Body of pancreas (tissue), 4 donors: ENCODE measurements around the gene DMRTB1. TPM values are rescaled to one million over a fixed set of nuclear protein-coding genes. Genes with fewer than 3 reads are reported as not detected.

Experiments
- ATAC-seq: fragments of 150-250 bp; one replicate; pipeline ENCODE4 v1.9.1; 2016
- DNase-seq, 4 donors: peaks; one replicate each; pipeline ENCODE4 v3.0.0-alpha.2; 2019
- H3K27ac ChIP-seq, 4 donors: fragments of 200-600 bp; sonication (generic); 1 replicate in 3 of 4; 2 replicates in 1 of 4; pipeline versions ENCODE4 v1.5.1 to v1.6.1; 2016 to 2019; ENCODE audit warnings: mild to moderate bottlenecking in 1 of 4, mixed read lengths in 1 of 4, moderate library complexity in 1 of 4
- H3K27me3 ChIP-seq, 2 donors: fragments of 200-600 bp; sonication (generic); one replicate each; pipeline ENCODE4 v1.6.0; 2016; ENCODE audit warnings: mild to moderate bottlenecking in 1 of 2
- H3K36me3 ChIP-seq, 2 donors: fragments of 200-600 bp; sonication (generic); replicated peaks in 1 of 2; 2 replicates each; pipeline ENCODE4 v1.5.1; 2016; ENCODE audit warnings: low read depth in 2 of 2; ENCODE audit not compliant: insufficient read depth in 1 of 2
- H3K4me1 ChIP-seq: fragments of 200-600 bp; sonication (generic); one replicate; pipeline ENCODE4 v1.6.0; 2016
- H3K4me3 ChIP-seq, 2 donors: fragments of 200-600 bp; sonication (generic); 1 replicate in 1 of 2; 2 replicates in 1 of 2; pipeline ENCODE4 v1.5.1; 2016 to 2019
- H3K9me3 ChIP-seq, 3 donors: fragments of 200-600 bp; sonication (generic); 1 replicate in 2 of 3; 2 replicates in 1 of 3; pipeline ENCODE4 v1.5.1; 2016
- POLR2A ChIP-seq, 3 donors: fragments of 450-650 bp; IDR thresholded peaks; one replicate each; pipeline ENCODE4 v1.6.1; 2016; ENCODE audit warnings: antibody characterized with exemption in 3 of 3, mild to moderate bottlenecking in 2 of 3
- WGBS, 2 donors: methylation state at CpG; one replicate each; pipeline ENCODE4 v1.1.5; 2017; 5-methylcytosine and 5-hydroxymethylcytosine counted together
- intact Hi-C: fragments of 100-400 bp; cut with DNase I; formaldehyde crosslinking; loops from one replicate; pipeline ENCODE4 v1.15.1; 2023
- total RNA-seq, 2 donors: library from RNA; depleted of rRNA; stranded (reverse); fragments of >200 nt; gene quantifications; one replicate each; pipeline ENCODE4 v1.1.0, GENCODE V29; 2016
- TF ChIP-seq, protein P1 (sequence below), 7 experiments: fragments of 450-650 bp in 4 of 7; fragments of 200-600 bp in 3 of 7; sonication (generic) in 3 of 7; IDR thresholded peaks; one replicate each; pipeline ENCODE4 v1.5.1; 2016 to 2019; ENCODE audit warnings: antibody characterized with exemption in 7 of 7

Gene DMRTB1
- total RNA-seq: not detected

DNA sequence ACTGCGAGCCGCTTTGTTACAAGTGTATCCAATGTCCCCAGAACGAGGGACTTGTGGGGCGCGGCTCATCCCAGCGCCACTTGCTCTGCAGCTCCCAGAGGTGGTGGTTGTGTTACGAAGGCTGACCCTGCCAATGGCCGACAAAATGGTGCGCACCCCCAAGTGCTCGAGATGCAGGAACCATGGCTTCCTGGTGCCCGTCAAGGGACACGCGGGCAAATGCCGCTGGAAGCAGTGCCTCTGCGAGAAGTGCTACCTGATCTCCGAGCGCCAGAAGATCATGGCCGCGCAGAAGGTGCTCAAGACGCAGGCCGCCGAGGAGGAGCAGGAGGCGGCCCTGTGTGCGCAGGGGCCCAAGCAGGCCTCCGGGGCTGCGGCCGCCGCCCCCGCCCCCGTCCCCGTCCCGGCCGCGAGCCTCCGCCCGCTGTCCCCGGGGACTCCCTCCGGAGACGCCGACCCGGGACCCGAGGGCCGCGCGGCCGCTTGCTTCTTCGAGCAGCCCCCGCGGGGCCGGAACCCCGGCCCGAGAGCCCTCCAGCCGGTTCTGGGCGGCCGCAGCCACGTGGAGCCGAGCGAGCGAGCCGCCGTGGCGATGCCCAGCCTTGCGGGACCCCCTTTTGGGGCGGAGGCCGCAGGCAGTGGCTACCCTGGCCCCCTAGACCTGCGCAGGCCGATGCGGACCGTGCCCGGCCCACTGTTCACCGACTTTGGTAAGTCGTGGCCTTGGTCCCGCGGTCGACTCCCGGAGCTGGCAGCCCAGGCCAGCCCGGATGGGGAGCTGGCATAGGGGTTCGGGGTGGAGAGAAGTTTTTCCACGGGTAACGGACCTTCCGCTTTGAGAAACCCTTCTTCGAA is at the start of gene DMRTB1:
Gene DMRTB1 (plus strand): TSS at position 79 of the 855 bp plus-strand sequence. CDS start 55 bp downstream, at position 134.
- no peak for DNase-seq
- no peaks in the 10 kb centered on the region for H3K4me1 ChIP-seq
- no peaks in the 10 kb centered on the region for H3K9me3 ChIP-seq
- no peaks in the 10 kb centered on the region for H3K27me3 ChIP-seq
- no peak for ATAC-seq
- 90% methylated on average over 15 to 61 of the region's 82 CpGs for WGBS, 2 donors
- no peaks in the 10 kb centered on the region for H3K36me3 ChIP-seq
- H3K4me3 ChIP-seq: no peak within 1 kb of the TSS
- TF ChIP-seq POLR2A (IDR thresholded peaks at IDR 0.05): no peak
- TF ChIP-seq, protein P1, sequence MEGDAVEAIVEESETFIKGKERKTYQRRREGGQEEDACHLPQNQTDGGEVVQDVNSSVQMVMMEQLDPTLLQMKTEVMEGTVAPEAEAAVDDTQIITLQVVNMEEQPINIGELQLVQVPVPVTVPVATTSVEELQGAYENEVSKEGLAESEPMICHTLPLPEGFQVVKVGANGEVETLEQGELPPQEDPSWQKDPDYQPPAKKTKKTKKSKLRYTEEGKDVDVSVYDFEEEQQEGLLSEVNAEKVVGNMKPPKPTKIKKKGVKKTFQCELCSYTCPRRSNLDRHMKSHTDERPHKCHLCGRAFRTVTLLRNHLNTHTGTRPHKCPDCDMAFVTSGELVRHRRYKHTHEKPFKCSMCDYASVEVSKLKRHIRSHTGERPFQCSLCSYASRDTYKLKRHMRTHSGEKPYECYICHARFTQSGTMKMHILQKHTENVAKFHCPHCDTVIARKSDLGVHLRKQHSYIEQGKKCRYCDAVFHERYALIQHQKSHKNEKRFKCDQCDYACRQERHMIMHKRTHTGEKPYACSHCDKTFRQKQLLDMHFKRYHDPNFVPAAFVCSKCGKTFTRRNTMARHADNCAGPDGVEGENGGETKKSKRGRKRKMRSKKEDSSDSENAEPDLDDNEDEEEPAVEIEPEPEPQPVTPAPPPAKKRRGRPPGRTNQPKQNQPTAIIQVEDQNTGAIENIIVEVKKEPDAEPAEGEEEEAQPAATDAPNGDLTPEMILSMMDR (IDR thresholded peaks at IDR 0.05): no peak
- intact Hi-C loops: no loop called here
- H3K27ac ChIP-seq: no peak within 1 kb of the TSS

GRCh38 chr1:53409695-53410094 is 49.5 kb upstream of the DMRTB1 start:
- Histone ChIP-seq H3K27ac (no peak overlapping the region), H3K4me1 (peaks cover 7% of the 10 kb centered on the region), H3K27me3 (peaks cover 0 to 5% of the 10 kb centered on the region in 2 donors), H3K4me3 (no peak overlapping the region), H3K36me3 (no peaks in the 10 kb centered on the region), H3K9me3 (no peaks in the 10 kb centered on the region)
- no peak for ATAC-seq
- TF ChIP-seq, protein P1 (IDR thresholded peaks at IDR 0.05): no peak
- TF ChIP-seq POLR2A (IDR thresholded peaks at IDR 0.05): no peak
- DNase-seq: no peak
- intact Hi-C loops: no loop called here
- WGBS, 2 donors: 81 to 83% methylated on average over 4 to 6 of the region's 6 CpGs

DNA sequence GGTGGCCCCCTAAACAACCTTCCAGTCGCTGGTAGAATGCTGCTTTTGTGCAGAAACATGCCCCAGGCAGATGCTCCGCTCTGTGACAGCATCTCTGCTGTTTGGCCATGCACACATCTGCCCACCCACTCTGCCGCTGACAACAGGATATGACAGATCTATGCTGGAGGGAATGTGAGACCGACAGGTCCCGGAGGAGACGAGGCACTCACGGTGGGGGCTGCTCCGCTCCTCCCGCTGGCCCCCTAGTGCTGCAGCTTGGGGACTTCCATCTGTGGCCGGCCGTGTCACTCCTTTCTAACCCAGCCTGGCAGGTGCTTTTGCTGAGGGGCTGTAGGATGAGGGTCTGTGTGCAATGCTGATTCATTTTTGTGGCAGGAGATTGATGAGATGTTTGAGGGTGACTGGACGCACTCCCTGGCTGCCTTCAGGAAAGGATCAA is 49.1 kb upstream of the DMRTB1 start:
- 62 to 69% methylated on average over 11 to 12 of the region's 12 CpGs for WGBS, 2 donors
- intact Hi-C loops: no loop called here
- no peaks in the 10 kb centered on the region for H3K36me3 ChIP-seq
- peaks cover 0 to 5% of the 10 kb centered on the region in 2 donors for H3K27me3 ChIP-seq
- ATAC-seq (no peak), DNase-seq (no peak)
- H3K27ac ChIP-seq: no peak overlapping the region
- H3K4me1 ChIP-seq: peaks cover 7% of the 10 kb centered on the region
- no peaks in the 10 kb centered on the region for H3K9me3 ChIP-seq
- no peak overlapping the region for H3K4me3 ChIP-seq
- TF ChIP-seq POLR2A (IDR thresholded peaks at IDR 0.05): no peak
- TF ChIP-seq, protein P1 (IDR thresholded peaks at IDR 0.05): no peak

- Histone ChIP-seq H3K36me3 (no peaks in the 10 kb centered on the region), H3K27me3 (peaks cover 0 to 5% of the 10 kb centered on the region in 2 donors), H3K4me1 (peaks cover 7% of the 10 kb centered on the region), H3K9me3 (no peaks in the 10 kb centered on the region), H3K27ac (no peak overlapping the region), H3K4me3 (no peak overlapping the region)
- DNase-seq (no peak), ATAC-seq (no peak)
- intact Hi-C loops: no loop called here
- TF ChIP-seq, protein P1 (IDR thresholded peaks at IDR 0.05): no peak
- TF ChIP-seq POLR2A (IDR thresholded peaks at IDR 0.05): no peak
- 83% methylated on average over 8 of the region's 8 CpGs for WGBS, 2 donors
Observed at GRCh38 chr1:53410701-53411100, 48.5 kb upstream of the DMRTB1 start.
